Thoracic aorta (tissue), 2 donors: ENCODE measurements around the gene PIGQ. TPM values are rescaled to one million over a fixed set of nuclear protein-coding genes. Genes with fewer than 3 reads are reported as not detected.

ENCODE experiments used
- ATAC-seq: fragments of 150-250 bp; one replicate; pipeline ENCODE4 v1.8.0; 2017; ENCODE audit warnings: low read depth; ENCODE audit not compliant: insufficient number of reproducible peaks, low FRiP score
- DNase-seq: peaks from one replicate; pipeline ENCODE4 v3.0.0-alpha.2; 2020; ENCODE audit warnings: low spot score
- H3K27ac ChIP-seq, 2 donors: fragments of 200-600 bp; sonication (generic); 1 replicate in 1 of 2; 2 replicates in 1 of 2; pipeline ENCODE4 v1.5.1; 2016; ENCODE audit warnings: mild to moderate bottlenecking in 2 of 2, moderate library complexity in 2 of 2
- H3K27me3 ChIP-seq: fragments of 200-600 bp; sonication (generic); replicated peaks from 2 replicates; pipeline ENCODE4 v1.6.0; 2016; ENCODE audit warnings: mild to moderate bottlenecking; ENCODE audit not compliant: insufficient read depth
- H3K36me3 ChIP-seq: fragments of 200-600 bp; sonication (generic); one replicate; pipeline ENCODE4 v1.5.1; 2016
- H3K4me1 ChIP-seq, 2 donors: fragments of 200-600 bp; sonication (generic); 1 replicate in 1 of 2; 2 replicates in 1 of 2; pipeline versions ENCODE4 v1.5.1 to v1.6.0; 2016; ENCODE audit warnings: low read depth in 2 of 2, mild to moderate bottlenecking in 1 of 2; ENCODE audit not compliant: control insufficient read depth in 1 of 2
- H3K4me3 ChIP-seq: fragments of 200-600 bp; sonication (generic); 2 replicates; pipeline ENCODE4 v1.5.1; 2016; ENCODE audit warnings: mild to moderate bottlenecking
- H3K9me3 ChIP-seq: fragments of 200-600 bp; sonication (generic); 2 replicates; pipeline ENCODE4 v1.5.1; 2016
- CTCF ChIP-seq: fragments of 200-600 bp; sonication (generic); IDR thresholded peaks from one replicate; pipeline ENCODE4 v1.5.1; 2019; ENCODE audit warnings: antibody characterized with exemption
- total RNA-seq, 2 donors: library from RNA; depleted of rRNA; stranded (reverse); fragments of >200 nt; gene quantifications; one replicate each; pipeline versions ENCODE4 v1.1.0 to v1.2.3, GENCODE V29; 2016

The PIGQ gene
- total RNA-seq, 2 donors from 2014 or later: 54.2 to 80.1 TPM

GRCh38 chr16:625977-626765 is 56.4 kb downstream of the PIGQ start:
- no peaks in the 10 kb centered on the region for H3K27me3 ChIP-seq
- no peaks in the 10 kb centered on the region for H3K9me3 ChIP-seq
- H3K27ac ChIP-seq: no peak overlapping the region
- peaks cover 0 to 5% of the 10 kb centered on the region in 2 donors for H3K4me1 ChIP-seq
- no peak for TF ChIP-seq CTCF
- no peak overlapping the region for H3K4me3 ChIP-seq
- ATAC-seq: no peak
- DNase-seq: no peak
- H3K36me3 ChIP-seq: peaks cover 15% of the 10 kb centered on the region

- ATAC-seq (no peak), DNase-seq (no peak)
- H3K4me1 ChIP-seq: peaks cover 0 to 6% of the 10 kb centered on the region in 2 donors
- no peak overlapping the region for H3K27ac ChIP-seq
- no peaks in the 10 kb centered on the region for H3K9me3 ChIP-seq
- no peak overlapping the region for H3K4me3 ChIP-seq
- no peak for TF ChIP-seq CTCF
- H3K36me3 ChIP-seq: peaks cover 15% of the 10 kb centered on the region
- H3K27me3 ChIP-seq: no peaks in the 10 kb centered on the region
Measured at GRCh38 chr16:626787-627453, 57.2 kb downstream of the PIGQ start.

- H3K27ac ChIP-seq: no peak overlapping the region
- ATAC-seq: no peak
- DNase-seq: no peak
Measured at GRCh38 chr16:627454-628239, 57.9 kb downstream of the PIGQ start.

GRCh38 chr16:628321-629061 is 58.7 kb downstream of the PIGQ start:
- Histone ChIP-seq H3K4me1 (peaks cover 0 to 6% of the 10 kb centered on the region in 2 donors), H3K27me3 (no peaks in the 10 kb centered on the region), H3K36me3 (peaks cover 15% of the 10 kb centered on the region), H3K9me3 (no peaks in the 10 kb centered on the region), H3K4me3 (no peak overlapping the region), H3K27ac (no peak overlapping the region)
- TF ChIP-seq CTCF: no peak
- ATAC-seq (no peak), DNase-seq (no peak)

More at GRCh38 chr16:627454-628239, 57.9 kb downstream of the PIGQ start:
- no peaks in the 10 kb centered on the region for H3K27me3 ChIP-seq
- no peak for TF ChIP-seq CTCF
- no peaks in the 10 kb centered on the region for H3K9me3 ChIP-seq
- peaks cover 15% of the 10 kb centered on the region for H3K36me3 ChIP-seq
- peaks cover 0 to 6% of the 10 kb centered on the region in 2 donors for H3K4me1 ChIP-seq
- H3K4me3 ChIP-seq: no peak overlapping the region
